GM12801 (cell line): ENCODE measurements around the gene PRPF40A.

ENCODE experiments used
- CTCF ChIP-seq: IDR thresholded peaks from one replicate; pipeline ENCODE4 v1.5.1; 2011; ENCODE audit warnings: control low read depth; ENCODE audit not compliant: insufficient read length; ENCODE audit errors: extremely low read depth

The PRPF40A gene

GRCh38 chr2:152611458-152612231, 105.6 kb downstream of the PRPF40A start:
- no peak for TF ChIP-seq CTCF

- no peak for TF ChIP-seq CTCF
Measured at GRCh38 chr2:152609699-152610098, 107.6 kb downstream of the PRPF40A start.

GRCh38 chr2:152609154-152609553, 108.1 kb downstream of the PRPF40A start:
- TF ChIP-seq CTCF, result no peak

GRCh38 chr2:152607793-152608300, 109.4 kb downstream of the PRPF40A start:
- TF ChIP-seq CTCF, result no peak

GRCh38 chr2:152606941-152607340, 110.3 kb downstream of the PRPF40A start:
- no peak for TF ChIP-seq CTCF

- no peak for TF ChIP-seq CTCF
Measured at GRCh38 chr2:152606081-152606480, 111.2 kb downstream of the PRPF40A start.

- TF ChIP-seq CTCF, result no peak
Measured at GRCh38 chr2:152603166-152603565, 114.1 kb downstream of the PRPF40A start.
